ENCODE data around the gene VWF. TPM values are rescaled to one million over a fixed set of nuclear protein-coding genes. Genes with fewer than 3 reads are reported as not detected.
A peak's percentile ranks its signal among the peaks of the same experiment; 100 is the strongest.

The VWF gene
- total and polyA plus RNA-seq, 11 donors = 125 to 503 (median 238) TPM

DNA sequence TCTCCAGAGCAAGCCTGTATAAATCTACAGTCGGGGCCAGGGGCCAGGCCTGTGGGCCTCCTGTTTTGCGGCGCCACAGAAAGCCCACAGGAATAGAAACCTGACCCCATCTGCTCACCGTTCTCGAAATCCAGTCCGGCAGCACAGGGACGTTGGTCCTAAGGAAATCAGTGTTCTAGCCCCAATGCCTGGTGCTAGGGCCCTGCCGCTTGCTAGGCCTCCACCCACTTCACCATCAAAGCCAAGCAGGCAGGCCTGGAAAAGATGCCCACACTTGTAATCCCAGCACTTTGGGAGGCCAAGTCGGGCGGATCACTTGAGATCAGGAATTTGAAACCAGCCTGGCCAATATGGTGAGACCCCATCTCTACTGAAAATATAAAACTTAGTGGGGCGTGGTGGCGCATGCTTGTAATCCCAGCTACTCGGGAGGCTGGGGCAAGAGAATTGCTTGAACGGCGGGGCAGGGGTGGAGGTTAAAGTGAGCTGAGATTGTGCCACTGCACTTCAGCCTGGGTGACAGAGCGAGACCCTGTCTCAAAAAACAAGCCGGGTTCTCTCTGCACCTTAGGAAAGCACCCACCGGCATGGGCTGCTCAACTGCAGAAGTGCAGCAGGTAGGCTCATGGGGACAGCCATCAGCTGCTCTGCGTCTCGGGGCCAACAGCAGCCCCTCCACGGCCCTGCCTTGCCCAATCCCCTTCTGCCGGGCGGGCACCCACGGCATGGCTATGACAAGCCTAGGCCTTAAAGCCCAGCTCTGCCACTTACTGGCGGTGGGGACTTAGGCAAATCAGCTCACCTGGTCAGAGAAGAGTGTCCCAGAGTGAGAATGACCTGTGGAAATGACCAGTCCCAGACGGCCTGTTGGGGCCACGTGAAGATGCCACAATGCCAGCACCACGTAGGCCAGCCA lies 47.4 kb downstream of the VWF start:
- intact Hi-C loops (cut with DNase I) = loop anchor here in 7 of 10 donors (5.0 to 10.0 kb wide), 5 partner anchors 35 to 105 kb away; partner anchors contain the start of gene VWF (in 2 of the 7)
- ATAC-seq (no peak), DNase-seq (no peak)
- TF ChIP-seq POLR2A (IDR thresholded peaks at IDR 0.05) = no peak
- Histone ChIP-seq H3K36me3 (peaks cover 0 to 37% (median 5%) of the 10 kb centered on the region in 9 donors), H3K27me3 (peaks cover 0 to 11% (median 0%) of the 10 kb centered on the region in 9 donors), H3K9me3 (no peaks in the 10 kb centered on the region), H3K4me3 (no peak overlapping the region), H3K4me1 (peaks cover 11 to 98% (median 53%) of the 10 kb centered on the region in 12 donors), H3K27ac (peak overlapping the region in 8 of 12 donors; percentile 17 to 87 (median 67))
- WGBS, 4 donors = 86 to 93% (median 92%) methylated on average over 25 to 28 of the region's 28 CpGs

DNA sequence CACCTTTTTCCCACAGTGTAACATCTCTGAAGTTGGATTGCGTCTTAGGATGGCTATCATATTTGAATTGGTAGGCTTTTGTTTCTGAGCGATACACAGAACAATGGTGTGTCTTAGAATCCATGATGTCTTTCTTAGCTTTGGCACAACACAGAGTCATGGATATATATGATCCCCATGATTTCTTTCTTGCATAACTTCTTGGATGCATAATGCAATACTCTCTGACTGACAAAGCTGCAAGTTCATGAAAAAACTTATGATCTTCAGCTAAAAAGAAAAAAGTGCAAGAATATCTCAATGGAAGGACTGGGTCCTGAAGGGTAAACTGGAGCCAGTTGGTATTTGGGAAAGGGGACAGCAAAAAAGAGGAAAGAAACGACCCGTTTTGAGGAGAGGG lies 48.1 kb downstream of the VWF start:
- H3K9me3 ChIP-seq = no peaks in the 10 kb centered on the region
- peak overlapping the region in 7 of 12 donors; percentile 34 to 87 (median 72) for H3K27ac ChIP-seq
- intact Hi-C loops (cut with DNase I) = loop anchor here in 7 of 10 donors (5.0 to 10.0 kb wide), 5 partner anchors 36 to 106 kb away; partner anchors contain the start of gene VWF (in 2 of the 7)
- H3K27me3 ChIP-seq = peaks cover 0 to 11% (median 0%) of the 10 kb centered on the region in 9 donors
- H3K4me3 ChIP-seq = no peak overlapping the region
- ATAC-seq (no peak), DNase-seq (no peak)
- peaks cover 0 to 44% (median 9%) of the 10 kb centered on the region in 9 donors for H3K36me3 ChIP-seq
- TF ChIP-seq POLR2A (IDR thresholded peaks at IDR 0.05) (no peak), CTCF (IDR thresholded peaks at IDR 0.05) (no peak)
- peaks cover 11 to 92% (median 50%) of the 10 kb centered on the region in 12 donors for H3K4me1 ChIP-seq
- 67 to 89% (median 75%) methylated on average over 4 of the region's 4 CpGs for WGBS, 4 donors

- no peaks in the 10 kb centered on the region for H3K9me3 ChIP-seq
- peak overlapping the region; percentile 53 to 87 (median 71) for H3K27ac ChIP-seq
- ATAC-seq = peak; percentile 15 to 65 (median 60)
- H3K36me3 ChIP-seq = peaks cover 0 to 51% (median 14%) of the 10 kb centered on the region in 9 donors
- H3K4me3 ChIP-seq = peak overlapping the region in 9 of 12 donors; percentile 10 to 44 (median 34)
- H3K27me3 ChIP-seq = peaks cover 0 to 11% (median 0%) of the 10 kb centered on the region in 9 donors
- DNase-seq = peak in 4 of 5 donors; percentile 51 to 74 (median 58)
- TF ChIP-seq CTCF (IDR thresholded peaks at IDR 0.05) (no peak), POLR2A (IDR thresholded peaks at IDR 0.05) (no peak)
- peaks cover 11 to 79% (median 44%) of the 10 kb centered on the region in 12 donors for H3K4me1 ChIP-seq
- WGBS, 4 donors = 12 to 36% (median 28%) methylated on average over 10 to 31 of the region's 31 CpGs
- intact Hi-C loops (cut with DNase I) = loop anchor here in 8 of 10 donors (5.0 to 10.0 kb wide), 6 partner anchors 37 to 122 kb away; partner anchors contain the start of gene VWF (in 4 of the 8)
These were observed 49.4 kb downstream of the VWF start for GRCh38 chr12:6074979-6075585.

DNA sequence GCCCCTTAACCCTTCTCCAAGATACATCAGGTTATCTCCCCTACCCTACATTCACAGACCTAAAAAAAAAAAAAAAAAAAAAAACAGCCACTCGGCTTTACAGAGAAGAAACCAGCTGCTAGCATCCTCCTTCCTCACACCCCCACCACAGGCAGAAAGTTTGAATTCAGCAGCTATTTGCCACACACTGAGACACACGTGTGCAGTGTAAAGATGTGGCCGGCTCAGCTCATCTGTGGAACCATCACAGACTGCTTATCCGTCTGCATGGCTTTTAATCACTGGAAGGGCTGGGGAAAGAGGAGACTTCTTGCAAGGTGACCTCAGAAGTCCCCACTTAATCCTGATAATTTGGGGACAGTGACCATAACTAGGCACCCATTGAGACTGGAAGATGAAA lies 50.0 kb downstream of the VWF start:
- no peak for DNase-seq
- peak overlapping the region in 7 of 12 donors; percentile 26 to 44 (median 34) for H3K4me3 ChIP-seq

More for the DNA sequence above, 50.0 kb downstream of the VWF start:
- intact Hi-C loops (cut with DNase I) = loop anchor here in 5 of 10 donors (5.0 to 10.0 kb wide), 4 partner anchors 48 to 123 kb away; partner anchors contain the start of gene VWF (in 2 of the 5)
- Histone ChIP-seq H3K27ac (peak overlapping the region in 11 of 12 donors; percentile 21 to 87 (median 66)), H3K27me3 (peaks cover 0 to 11% (median 0%) of the 10 kb centered on the region in 9 donors), H3K4me1 (peaks cover 11 to 75% (median 44%) of the 10 kb centered on the region in 12 donors), H3K9me3 (no peaks in the 10 kb centered on the region), H3K36me3 (peaks cover 0 to 56% (median 14%) of the 10 kb centered on the region in 9 donors)
- TF ChIP-seq POLR2A (IDR thresholded peaks at IDR 0.05) (no peak), CTCF (IDR thresholded peaks at IDR 0.05) (no peak)
- ATAC-seq = no peak
- 22 to 40% (median 33%) methylated on average over 4 of the region's 4 CpGs for WGBS, 4 donors

Measured in heart left ventricle (tissue), 16 donors.